ENCODE measurements around the gene CD52. TPM values are rescaled to one million over a fixed set of nuclear protein-coding genes. Genes with fewer than 3 reads are reported as not detected.

The CD52 gene
- total RNA-seq, 1 donor from 2014 or later = 7.3 TPM

DNA sequence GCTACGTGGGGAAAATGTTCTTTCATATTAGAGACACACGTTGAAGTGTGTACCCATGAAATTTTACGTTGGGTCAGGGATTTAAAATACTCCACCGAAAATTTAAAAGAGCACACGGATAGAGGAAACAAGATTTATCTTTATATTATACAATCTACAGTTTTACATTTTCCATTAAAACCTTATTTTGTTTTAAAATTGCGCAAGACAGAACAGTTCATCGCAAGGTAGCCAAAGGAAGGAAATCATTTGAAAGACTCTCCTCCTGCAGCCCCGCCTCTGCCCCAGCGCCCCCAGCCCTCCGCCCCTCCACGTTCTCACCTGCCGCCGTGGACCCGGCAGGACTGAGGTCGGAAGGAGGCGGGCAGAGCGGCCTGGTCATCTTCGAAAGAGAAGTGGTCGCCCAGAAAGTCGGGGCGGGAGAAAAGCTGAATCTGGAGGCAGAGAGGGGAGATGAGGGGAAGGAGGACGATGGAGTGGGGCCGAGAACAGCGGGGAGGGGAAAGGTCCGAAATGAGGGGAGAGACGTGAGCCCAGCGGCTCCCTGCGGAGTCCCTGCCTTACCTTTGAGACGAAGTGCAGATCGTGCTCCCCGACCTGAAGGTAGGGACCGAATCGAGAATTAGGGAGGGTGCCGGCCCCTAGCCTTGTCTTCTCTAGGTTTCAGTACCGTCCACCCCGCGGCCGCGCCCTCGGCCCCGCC, 18.2 kb downstream of the CD52 start:
- no peak overlapping the region for H3K27ac ChIP-seq
- Mint-ChIP-seq H3K27ac (no peak overlapping the region), H3K4me3 (peak overlapping the region; percentile 93)

GRCh38 chr1:26336477-26337205, 18.9 kb downstream of the CD52 start:
- Mint-ChIP-seq H3K9me3 (no peaks in the 10 kb centered on the region), H3K36me3 (no peaks in the 10 kb centered on the region), H3K27ac (no peak overlapping the region), H3K4me1 (peaks cover 38% of the 10 kb centered on the region), H3K4me3 (peak overlapping the region; percentile 93), H3K27me3 (ENCODE audit: insufficient read depth, low read depth) (peaks cover 9% of the 10 kb centered on the region)
- H3K27me3 ChIP-seq = no peaks in the 10 kb centered on the region
- peak overlapping the region; percentile 86 for H3K4me2 ChIP-seq
- peak; percentile 91 for DNase-seq (ENCODE audit: low spot score)
- H3K27ac ChIP-seq = no peak overlapping the region
- H3K9me3 ChIP-seq (ENCODE audit: low read depth) = no peaks in the 10 kb centered on the region
- H3F3A ChIP-seq (ENCODE audit: low read depth) = peaks cover 22% of the 10 kb centered on the region
- H3K4me1 ChIP-seq = peaks cover 29% of the 10 kb centered on the region
- H4K20me1 ChIP-seq (ENCODE audit: low read depth) = no peaks in the 10 kb centered on the region
- no peak for TF ChIP-seq EZH2 (IDR thresholded peaks at IDR 0.05)
- TF ChIP-seq EZH2phosphoT487 (IDR thresholded peaks at IDR 0.05) = no peak
- no peak for TF ChIP-seq CTCF (IDR thresholded peaks at IDR 0.05)
- no peaks in the 10 kb centered on the region for H3K36me3 ChIP-seq
- peak overlapping the region; percentile 67 for H3K4me3 ChIP-seq
- no peak overlapping the region for H3K9ac ChIP-seq
- peaks cover 10% of the 10 kb centered on the region for H3K79me2 ChIP-seq (ENCODE audit: low read depth)
- peak overlapping the region; percentile 68 for H2AFZ ChIP-seq (replicated peaks)

More for the DNA sequence above, 18.2 kb downstream of the CD52 start:
- Histone ChIP-seq H3K27me3 (no peaks in the 10 kb centered on the region), H2AFZ (replicated peaks) (peak overlapping the region; percentile 68), H3K9ac (no peak overlapping the region), H3K79me2 (ENCODE audit: low read depth) (peaks cover 10% of the 10 kb centered on the region), H3K4me3 (peak overlapping the region; percentile 67), H3K4me2 (peak overlapping the region; percentile 86), H3K4me1 (peaks cover 29% of the 10 kb centered on the region), H3K36me3 (no peaks in the 10 kb centered on the region), H3F3A (ENCODE audit: low read depth) (peaks cover 22% of the 10 kb centered on the region), H4K20me1 (ENCODE audit: low read depth) (no peaks in the 10 kb centered on the region), H3K9me3 (ENCODE audit: low read depth) (no peaks in the 10 kb centered on the region)
- TF ChIP-seq CTCF (IDR thresholded peaks at IDR 0.05) = no peak
- TF ChIP-seq EZH2 (IDR thresholded peaks at IDR 0.05) = no peak
- no peak for TF ChIP-seq EZH2phosphoT487 (IDR thresholded peaks at IDR 0.05)
- Mint-ChIP-seq H3K4me1 (peaks cover 38% of the 10 kb centered on the region), H3K9me3 (no peaks in the 10 kb centered on the region), H3K27me3 (ENCODE audit: insufficient read depth, low read depth) (peaks cover 9% of the 10 kb centered on the region), H3K36me3 (no peaks in the 10 kb centered on the region)
- DNase-seq (ENCODE audit: low spot score) = peak; percentile 68

DNA sequence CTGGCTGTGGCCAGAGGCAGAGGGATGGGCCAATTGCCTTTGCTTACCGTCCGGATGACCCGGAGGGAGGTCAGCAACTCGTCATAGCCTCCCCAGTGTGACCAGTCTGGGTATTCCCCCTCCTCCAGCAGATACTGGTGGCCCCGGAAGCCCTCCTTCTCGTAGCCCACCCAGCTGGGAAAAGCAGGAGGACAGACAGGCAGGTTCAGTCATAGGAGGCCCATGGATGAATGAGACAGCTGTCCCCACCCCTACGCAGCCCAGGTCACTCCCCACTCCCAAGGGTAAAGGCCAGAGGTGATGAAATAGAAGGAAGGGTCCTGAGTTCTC, 19.4 kb downstream of the CD52 start:
- Histone ChIP-seq H4K20me1 (ENCODE audit: low read depth) (no peaks in the 10 kb centered on the region), H3K9me3 (ENCODE audit: low read depth) (no peaks in the 10 kb centered on the region), H3K4me2 (peak overlapping the region; percentile 28), H2AFZ (replicated peaks) (no peak overlapping the region), H3K36me3 (no peaks in the 10 kb centered on the region), H3K27me3 (no peaks in the 10 kb centered on the region), H3K4me1 (peaks cover 29% of the 10 kb centered on the region), H3K79me2 (ENCODE audit: low read depth) (peaks cover 10% of the 10 kb centered on the region), H3K9ac (no peak overlapping the region), H3F3A (ENCODE audit: low read depth) (peaks cover 22% of the 10 kb centered on the region), H3K27ac (no peak overlapping the region), H3K4me3 (no peak overlapping the region)
- Mint-ChIP-seq H3K4me1 (peaks cover 43% of the 10 kb centered on the region), H3K27ac (no peak overlapping the region), H3K27me3 (ENCODE audit: insufficient read depth, low read depth) (peaks cover 9% of the 10 kb centered on the region), H3K4me3 (peak overlapping the region; percentile 77), H3K36me3 (no peaks in the 10 kb centered on the region), H3K9me3 (no peaks in the 10 kb centered on the region)
- TF ChIP-seq CTCF (IDR thresholded peaks at IDR 0.05) (no peak), EZH2 (IDR thresholded peaks at IDR 0.05) (no peak), EZH2phosphoT487 (IDR thresholded peaks at IDR 0.05) (no peak)
- DNase-seq (ENCODE audit: low spot score) = no peak

All from neural progenitor cell (in vitro differentiated cells).